GM19452 (cell line): ENCODE measurements around the gene TWF2.
A peak's percentile ranks its signal among the peaks of the same experiment; 100 is the strongest.

Experiments
- ATAC-seq: cut with Tn5 transposase; IDR thresholded peaks from one replicate; pipeline ENCODE4 v1.9.1; 2021; ENCODE audit not compliant: unreplicated experiment

TWF2 gene

GRCh38 chr3:52204337-52205073, 34.5 kb downstream of the TWF2 start:
- no peak for ATAC-seq

- no peak for ATAC-seq
These were observed 35.3 kb downstream of the TWF2 start for GRCh38 chr3:52203701-52204100.

GRCh38 chr3:52202384-52203077, 36.4 kb downstream of the TWF2 start:
- ATAC-seq, result no peak

- no peak for ATAC-seq
These were observed 37.8 kb downstream of the TWF2 start for GRCh38 chr3:52200981-52201679.

GRCh38 chr3:52198643-52199608, 40.0 kb downstream of the TWF2 start:
- no peak for ATAC-seq

GRCh38 chr3:52197842-52198625, 40.9 kb downstream of the TWF2 start, which contains the start of gene ALAS1:
ALAS1 (plus strand) TSS chr3:52198160; CDS start chr3:52199242, 1,082 bp downstream.
- ATAC-seq, result peak; percentile 88

- ATAC-seq, result peak; percentile 34
These were observed 41.5 kb downstream of the TWF2 start for GRCh38 chr3:52197499-52197841.

- no peak for ATAC-seq
These were observed 42.0 kb downstream of the TWF2 start for GRCh38 chr3:52196977-52197376.

GRCh38 chr3:52195823-52196331, 43.1 kb downstream of the TWF2 start:
- no peak for ATAC-seq

- no peak for ATAC-seq
These were observed 43.7 kb downstream of the TWF2 start for GRCh38 chr3:52195291-52195597.

- ATAC-seq, result no peak
These were observed 44.3 kb downstream of the TWF2 start for GRCh38 chr3:52194485-52195290.

- ATAC-seq, result no peak
These were observed 45.9 kb downstream of the TWF2 start for GRCh38 chr3:52193065-52193464.

- ATAC-seq, result no peak
These were observed 47.3 kb downstream of the TWF2 start for GRCh38 chr3:52191663-52192062.

- ATAC-seq, result no peak
These were observed 48.5 kb downstream of the TWF2 start for GRCh38 chr3:52190294-52191074.

GRCh38 chr3:52188556-52188955, 50.4 kb downstream of the TWF2 start:
- no peak for ATAC-seq

- no peak for ATAC-seq
These were observed 52.2 kb downstream of the TWF2 start for GRCh38 chr3:52186729-52187128.

- ATAC-seq, result no peak
These were observed 53.1 kb downstream of the TWF2 start for GRCh38 chr3:52185837-52186236.

GRCh38 chr3:52185311-52185710, 53.6 kb downstream of the TWF2 start:
- no peak for ATAC-seq
